WTC11 (cell line): ENCODE results near the gene SELENOK. TPM values are rescaled to one million over a fixed set of nuclear protein-coding genes. Genes with fewer than 3 reads are reported as not detected.

Source experiments
- ATAC-seq: fragments of 200-7000 bp; cut with Tn5 transposase; 2 replicates; pipeline ENCODE4 v1.10.0; 2021; ENCODE audit warnings: mild to moderate bottlenecking, moderate library complexity
- CTCF ChIA-PET: fragments of 300-600 bp; sonication (Branson Sonifier 250); formaldehyde crosslinking; loops from one replicate; lab custom pipeline; 2021; ENCODE audit warnings: antibody characterized with exemption; lab: Charles Lee
- POLR2A ChIA-PET: fragments of 350-600 bp; sonication (Branson Sonifier 250); formaldehyde crosslinking; loops from one replicate; lab custom pipeline; 2021; ENCODE audit warnings: antibody characterized with exemption; lab: Charles Lee
- DNase-seq: peaks from one replicate; pipeline ENCODE4 v3.0.0; 2021; ENCODE audit warnings: low spot score
- H3K27ac Mint-ChIP-seq: 2 replicates; pipeline ENCODE4 v1.8.0; 2021; ENCODE audit warnings: mixed read lengths
- H3K27me3 Mint-ChIP-seq: 2 replicates; pipeline ENCODE4 v1.8.0; 2021; ENCODE audit warnings: low read depth, mild to moderate bottlenecking, moderate library complexity, mixed read lengths
- H3K36me3 Mint-ChIP-seq: 2 replicates; pipeline ENCODE4 v1.8.0; 2021; ENCODE audit warnings: mixed read lengths
- H3K4me1 Mint-ChIP-seq: 2 replicates; pipeline ENCODE4 v1.8.0; 2022; ENCODE audit warnings: mixed read lengths
- H3K4me3 Mint-ChIP-seq: 2 replicates; pipeline ENCODE4 v1.8.0; 2021; ENCODE audit warnings: mild to moderate bottlenecking, moderate library complexity, mixed read lengths
- H3K9me3 Mint-ChIP-seq: 2 replicates; pipeline ENCODE4 v1.8.0; 2021; ENCODE audit warnings: mixed read lengths
- ATF1 ChIP-seq: sonication (generic); formaldehyde crosslinking; IDR thresholded peaks from 2 replicates; pipeline ENCODE4 v1.8.1; 2023; ENCODE audit warnings: mild to moderate bottlenecking, moderate library complexity, missing genetic modification reagents
- ATF3 ChIP-seq: sonication (generic); formaldehyde crosslinking; conservative IDR thresholded peaks from 2 replicates; pipeline ENCODE4 v1.8.1; 2022; ENCODE audit warnings: mild to moderate bottlenecking, missing genetic modification reagents
- CREB1 ChIP-seq: sonication (generic); formaldehyde crosslinking; IDR thresholded peaks from 2 replicates; pipeline ENCODE4 v1.8.0; 2023; ENCODE audit warnings: mild to moderate bottlenecking, missing genetic modification reagents
- FOXP1 ChIP-seq: sonication (generic); formaldehyde crosslinking; IDR thresholded peaks from 2 replicates; pipeline ENCODE4 v1.8.0; 2022; ENCODE audit warnings: missing genetic modification reagents, mild to moderate bottlenecking, moderate library complexity, borderline replicate concordance
- JAZF1 ChIP-seq: fragments of 250-450 bp; sonication (Bioruptor Pico); IDR thresholded peaks from 2 replicates; pipeline ENCODE4 v1.9.0; 2021; ENCODE audit warnings: moderate library complexity, mild to moderate bottlenecking, inconsistent platforms
- MYBL2 ChIP-seq: sonication (generic); formaldehyde crosslinking; IDR thresholded peaks from 2 replicates; pipeline ENCODE4 v1.8.1; 2023; ENCODE audit warnings: mild to moderate bottlenecking, moderate library complexity, missing genetic modification reagents
- NFATC4 ChIP-seq: fragments of 250-450 bp; sonication (Bioruptor Pico); IDR thresholded peaks from 2 replicates; pipeline ENCODE4 v1.9.0; 2021; ENCODE audit warnings: mild to moderate bottlenecking
- NR3C1 ChIP-seq: sonication (generic); formaldehyde crosslinking; conservative IDR thresholded peaks from 2 replicates; pipeline ENCODE4 v1.8.1; 2023; ENCODE audit warnings: low read depth, mild to moderate bottlenecking, missing genetic modification reagents
- PRRX2 ChIP-seq: fragments of 250-450 bp; sonication (Bioruptor Pico); IDR thresholded peaks from 2 replicates; pipeline ENCODE4 v1.8.0; 2021; ENCODE audit warnings: mild to moderate bottlenecking
- RELA ChIP-seq: sonication (generic); formaldehyde crosslinking; IDR thresholded peaks from 2 replicates; pipeline ENCODE4 v1.8.1; 2022; ENCODE audit warnings: missing genetic modification reagents, mild to moderate bottlenecking, borderline replicate concordance
- RORB ChIP-seq: fragments of 250-450 bp; sonication (Bioruptor Pico); IDR thresholded peaks from 2 replicates; pipeline ENCODE4 v1.9.0; 2021; ENCODE audit warnings: mild to moderate bottlenecking
- SMAD4 ChIP-seq: sonication (generic); formaldehyde crosslinking; IDR thresholded peaks from 2 replicates; pipeline ENCODE4 v1.8.0; 2022; ENCODE audit warnings: mild to moderate bottlenecking, missing genetic modification reagents
- SOX15 ChIP-seq: fragments of 250-450 bp; sonication (Bioruptor Pico); IDR thresholded peaks from 2 replicates; pipeline ENCODE4 v1.9.0; 2021; ENCODE audit warnings: mild to moderate bottlenecking
- TP53 ChIP-seq: sonication (generic); formaldehyde crosslinking; IDR thresholded peaks from 2 replicates; pipeline ENCODE4 v1.8.1; 2023; ENCODE audit warnings: mild to moderate bottlenecking, missing genetic modification reagents
- ZBTB21 ChIP-seq: sonication (generic); formaldehyde crosslinking; IDR thresholded peaks from 2 replicates; pipeline ENCODE4 v1.8.1; 2023; ENCODE audit warnings: mild to moderate bottlenecking, missing genetic modification reagents, borderline replicate concordance
- ZNF263 ChIP-seq: sonication (generic); formaldehyde crosslinking; IDR thresholded peaks from 2 replicates; pipeline ENCODE4 v1.8.1; 2022; ENCODE audit warnings: low read depth, mild to moderate bottlenecking, moderate library complexity, missing genetic modification reagents
- ZNF396 ChIP-seq: fragments of 250-450 bp; sonication (Bioruptor Pico); IDR thresholded peaks from 2 replicates; pipeline ENCODE4 v1.8.0; 2021; ENCODE audit warnings: mild to moderate bottlenecking, moderate library complexity, borderline replicate concordance
- ZNF512 ChIP-seq: sonication (generic); formaldehyde crosslinking; IDR thresholded peaks from 2 replicates; pipeline ENCODE4 v1.8.1; 2022; ENCODE audit warnings: missing genetic modification reagents, borderline replicate concordance
- total RNA-seq: library from RNA; stranded (reverse); gene quantifications from 3 replicates; pipeline ENCODE4 v1.2.3, GENCODE V29; 2021
- TF ChIP-seq, protein P1 (sequence below): sonication (generic); formaldehyde crosslinking; IDR thresholded peaks from 2 replicates; pipeline ENCODE4 v1.8.1; 2022; ENCODE audit warnings: low read depth, mild to moderate bottlenecking, moderate library complexity, missing genetic modification reagents, borderline replicate concordance
- TF ChIP-seq, protein P2 (sequence below): sonication (generic); formaldehyde crosslinking; IDR thresholded peaks from 2 replicates; pipeline ENCODE4 v1.8.0; 2022; ENCODE audit warnings: missing genetic modification reagents

Gene SELENOK
- total RNA-seq, 1 experiment from 2014 or later: 38.7 TPM

DNA sequence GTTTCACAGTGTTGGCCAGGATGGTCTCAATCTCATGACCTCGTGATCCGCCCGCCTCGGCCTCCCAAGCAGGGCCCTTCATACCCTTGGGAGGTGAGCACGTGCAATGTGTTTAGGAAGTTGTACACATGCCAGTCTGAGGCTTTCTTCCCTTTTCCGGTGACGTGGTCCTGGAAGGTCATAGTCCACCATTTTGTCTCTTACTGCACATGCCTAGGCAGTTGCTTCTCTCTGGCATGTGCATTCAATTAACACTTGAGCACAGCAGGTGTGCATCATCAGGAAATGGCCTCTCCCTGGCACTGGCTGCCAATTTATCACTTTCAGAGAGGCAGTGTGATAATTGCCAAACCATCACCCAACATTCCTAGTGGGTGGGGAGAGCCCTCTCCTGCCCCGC, 21.7 kb upstream of the SELENOK start:
- TF ChIP-seq SMAD4 (no peak), CREB1 (no peak), RORB (CRISPR knock-in tag) (no peak), SOX15 (CRISPR knock-in tag) (no peak), ZBTB21 (CRISPR knock-in tag) (no peak)
- TF ChIP-seq, protein P1, sequence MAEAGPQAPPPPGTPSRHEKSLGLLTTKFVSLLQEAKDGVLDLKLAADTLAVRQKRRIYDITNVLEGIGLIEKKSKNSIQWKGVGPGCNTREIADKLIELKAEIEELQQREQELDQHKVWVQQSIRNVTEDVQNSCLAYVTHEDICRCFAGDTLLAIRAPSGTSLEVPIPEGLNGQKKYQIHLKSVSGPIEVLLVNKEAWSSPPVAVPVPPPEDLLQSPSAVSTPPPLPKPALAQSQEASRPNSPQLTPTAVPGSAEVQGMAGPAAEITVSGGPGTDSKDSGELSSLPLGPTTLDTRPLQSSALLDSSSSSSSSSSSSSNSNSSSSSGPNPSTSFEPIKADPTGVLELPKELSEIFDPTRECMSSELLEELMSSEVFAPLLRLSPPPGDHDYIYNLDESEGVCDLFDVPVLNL (CRISPR knock-in tag): no peak
- H3K27ac Mint-ChIP-seq: no peak overlapping the region
- POLR2A ChIA-PET: no interaction called here
- no peak overlapping the region for H3K4me3 Mint-ChIP-seq
- DNase-seq (no peak), ATAC-seq (no peak)
- CTCF ChIA-PET: no interaction called here
- no peaks in the 10 kb centered on the region for H3K4me1 Mint-ChIP-seq
- no peaks in the 10 kb centered on the region for H3K36me3 Mint-ChIP-seq
- peaks cover 6% of the 10 kb centered on the region for H3K9me3 Mint-ChIP-seq
- peaks cover 44% of the 10 kb centered on the region for H3K27me3 Mint-ChIP-seq

GRCh38 chr3:53902711-53903110, 11.1 kb upstream of the SELENOK start:
- TF ChIP-seq MYBL2 (CRISPR knock-in tag) (no peak), NR3C1 (CRISPR knock-in tag) (no peak), JAZF1 (CRISPR knock-in tag) (no peak), NFATC4 (CRISPR knock-in tag) (no peak), ZNF263 (CRISPR knock-in tag) (no peak), FOXP1 (CRISPR knock-in tag) (no peak), ATF3 (no peak), PRRX2 (CRISPR knock-in tag) (no peak), ATF1 (CRISPR knock-in tag) (no peak), RELA (no peak), TP53 (no peak), ZNF396 (CRISPR knock-in tag) (no peak), ZNF512 (CRISPR knock-in tag) (no peak)
- TF ChIP-seq, protein P2, sequence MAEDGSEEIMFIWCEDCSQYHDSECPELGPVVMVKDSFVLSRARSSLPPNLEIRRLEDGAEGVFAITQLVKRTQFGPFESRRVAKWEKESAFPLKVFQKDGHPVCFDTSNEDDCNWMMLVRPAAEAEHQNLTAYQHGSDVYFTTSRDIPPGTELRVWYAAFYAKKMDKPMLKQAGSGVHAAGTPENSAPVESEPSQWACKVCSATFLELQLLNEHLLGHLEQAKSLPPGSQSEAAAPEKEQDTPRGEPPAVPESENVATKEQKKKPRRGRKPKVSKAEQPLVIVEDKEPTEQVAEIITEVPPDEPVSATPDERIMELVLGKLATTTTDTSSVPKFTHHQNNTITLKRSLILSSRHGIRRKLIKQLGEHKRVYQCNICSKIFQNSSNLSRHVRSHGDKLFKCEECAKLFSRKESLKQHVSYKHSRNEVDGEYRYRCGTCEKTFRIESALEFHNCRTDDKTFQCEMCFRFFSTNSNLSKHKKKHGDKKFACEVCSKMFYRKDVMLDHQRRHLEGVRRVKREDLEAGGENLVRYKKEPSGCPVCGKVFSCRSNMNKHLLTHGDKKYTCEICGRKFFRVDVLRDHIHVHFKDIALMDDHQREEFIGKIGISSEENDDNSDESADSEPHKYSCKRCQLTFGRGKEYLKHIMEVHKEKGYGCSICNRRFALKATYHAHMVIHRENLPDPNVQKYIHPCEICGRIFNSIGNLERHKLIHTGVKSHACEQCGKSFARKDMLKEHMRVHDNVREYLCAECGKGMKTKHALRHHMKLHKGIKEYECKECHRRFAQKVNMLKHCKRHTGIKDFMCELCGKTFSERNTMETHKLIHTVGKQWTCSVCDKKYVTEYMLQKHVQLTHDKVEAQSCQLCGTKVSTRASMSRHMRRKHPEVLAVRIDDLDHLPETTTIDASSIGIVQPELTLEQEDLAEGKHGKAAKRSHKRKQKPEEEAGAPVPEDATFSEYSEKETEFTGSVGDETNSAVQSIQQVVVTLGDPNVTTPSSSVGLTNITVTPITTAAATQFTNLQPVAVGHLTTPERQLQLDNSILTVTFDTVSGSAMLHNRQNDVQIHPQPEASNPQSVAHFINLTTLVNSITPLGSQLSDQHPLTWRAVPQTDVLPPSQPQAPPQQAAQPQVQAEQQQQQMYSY: no peak
- ChIA-PET CTCF (no interaction called here), POLR2A (no interaction called here)
- no peaks in the 10 kb centered on the region for H3K9me3 Mint-ChIP-seq
- no peak overlapping the region for H3K27ac Mint-ChIP-seq
- H3K4me1 Mint-ChIP-seq: no peaks in the 10 kb centered on the region
- H3K4me3 Mint-ChIP-seq: no peak overlapping the region
- DNase-seq (no peak), ATAC-seq (no peak)
- H3K36me3 Mint-ChIP-seq: no peaks in the 10 kb centered on the region
- H3K27me3 Mint-ChIP-seq: peaks cover 24% of the 10 kb centered on the region
